GM12801 (cell line): Measurements from ENCODE around the gene MRPL57.

ENCODE experiments used
- CTCF ChIP-seq: IDR thresholded peaks from one replicate; pipeline ENCODE4 v1.5.1; 2011; ENCODE audit warnings: control low read depth; ENCODE audit not compliant: insufficient read length; ENCODE audit errors: extremely low read depth

MRPL57 gene

GRCh38 chr13:21176215-21176981 is at the start of gene MRPL57, which contains the start of gene SKA3:
Gene MRPL57, plus strand, starts transcription at chr13:21176658. Its CDS starts 259 bp downstream, at chr13:21176917.
Gene SKA3, minus strand, starts transcription at chr13:21176552. Its CDS starts 75 bp downstream, at chr13:21176477.
- TF ChIP-seq CTCF, result no peak

- no peak for TF ChIP-seq CTCF
Observed at GRCh38 chr13:21130116-21130515, 46.3 kb upstream of the MRPL57 start.

- TF ChIP-seq CTCF, result no peak
Observed at GRCh38 chr13:21133077-21133476, 43.4 kb upstream of the MRPL57 start.

- no peak for TF ChIP-seq CTCF
Observed at GRCh38 chr13:21134475-21134874, 42.0 kb upstream of the MRPL57 start.

- no peak for TF ChIP-seq CTCF
Observed at GRCh38 chr13:21137696-21138095, 38.8 kb upstream of the MRPL57 start.

GRCh38 chr13:21138561-21138960 is 37.9 kb upstream of the MRPL57 start:
- no peak for TF ChIP-seq CTCF

GRCh38 chr13:21139374-21139773 is 37.1 kb upstream of the MRPL57 start:
- no peak for TF ChIP-seq CTCF
